ENCODE results near the gene SLCO2A1.

The SLCO2A1 gene

GRCh38 chr3:134018406-134018805 lies 11.3 kb downstream of the SLCO2A1 start:
- peaks cover 3% of the 10 kb centered on the region for H3K27me3 ChIP-seq (ENCODE audit: insufficient read depth, low read length)
- H3K4me1 ChIP-seq (ENCODE audit: insufficient read depth, low read length): no peaks in the 10 kb centered on the region

GRCh38 chr3:134017490-134017889 lies 12.2 kb downstream of the SLCO2A1 start:
- Histone ChIP-seq H3K4me1 (ENCODE audit: insufficient read depth, low read length) (no peaks in the 10 kb centered on the region), H2AFZ (ENCODE audit: low read depth, low read length) (no peak overlapping the region), H3K36me3 (ENCODE audit: insufficient read depth, low read length) (no peaks in the 10 kb centered on the region), H3K27me3 (ENCODE audit: insufficient read depth, low read length) (peaks cover 3% of the 10 kb centered on the region), H3K4me3 (ENCODE audit: low read length) (no peak overlapping the region), H3K9me3 (ENCODE audit: low read length) (no peaks in the 10 kb centered on the region)

More at GRCh38 chr3:134018406-134018805, 11.3 kb downstream of the SLCO2A1 start:
- H3K36me3 ChIP-seq (ENCODE audit: insufficient read depth, low read length): no peaks in the 10 kb centered on the region
- no peak overlapping the region for H2AFZ ChIP-seq (ENCODE audit: low read depth, low read length)
- no peaks in the 10 kb centered on the region for H3K9me3 ChIP-seq (ENCODE audit: low read length)
- no peak overlapping the region for H3K4me3 ChIP-seq (ENCODE audit: low read length)

GRCh38 chr3:134014270-134014669 lies 15.5 kb downstream of the SLCO2A1 start:
- H3K4me1 ChIP-seq (ENCODE audit: insufficient read depth, low read length): no peaks in the 10 kb centered on the region
- H3K36me3 ChIP-seq (ENCODE audit: insufficient read depth, low read length): no peaks in the 10 kb centered on the region
- no peak overlapping the region for H2AFZ ChIP-seq (ENCODE audit: low read depth, low read length)
- no peaks in the 10 kb centered on the region for H3K27me3 ChIP-seq (ENCODE audit: insufficient read depth, low read length)
- no peaks in the 10 kb centered on the region for H3K9me3 ChIP-seq (ENCODE audit: low read length)
- no peak overlapping the region for H3K4me3 ChIP-seq (ENCODE audit: low read length)

GRCh38 chr3:134013280-134013679 lies 16.4 kb downstream of the SLCO2A1 start:
- Histone ChIP-seq H3K27me3 (ENCODE audit: insufficient read depth, low read length) (no peaks in the 10 kb centered on the region), H2AFZ (ENCODE audit: low read depth, low read length) (no peak overlapping the region), H3K9me3 (ENCODE audit: low read length) (no peaks in the 10 kb centered on the region), H3K36me3 (ENCODE audit: insufficient read depth, low read length) (no peaks in the 10 kb centered on the region), H3K4me3 (ENCODE audit: low read length) (no peak overlapping the region), H3K4me1 (ENCODE audit: insufficient read depth, low read length) (no peaks in the 10 kb centered on the region)

GRCh38 chr3:134009345-134010000 lies 20.3 kb downstream of the SLCO2A1 start:
- no peak overlapping the region for H3K4me3 ChIP-seq (ENCODE audit: low read length)
- no peaks in the 10 kb centered on the region for H3K36me3 ChIP-seq (ENCODE audit: insufficient read depth, low read length)
- no peaks in the 10 kb centered on the region for H3K9me3 ChIP-seq (ENCODE audit: low read length)
- H3K4me1 ChIP-seq (ENCODE audit: insufficient read depth, low read length): no peaks in the 10 kb centered on the region
- H3K27me3 ChIP-seq (ENCODE audit: insufficient read depth, low read length): no peaks in the 10 kb centered on the region
- H2AFZ ChIP-seq (ENCODE audit: low read depth, low read length): no peak overlapping the region

GRCh38 chr3:134008630-134009156 lies 21.0 kb downstream of the SLCO2A1 start:
- no peaks in the 10 kb centered on the region for H3K36me3 ChIP-seq (ENCODE audit: insufficient read depth, low read length)
- no peak overlapping the region for H3K4me3 ChIP-seq (ENCODE audit: low read length)
- no peaks in the 10 kb centered on the region for H3K9me3 ChIP-seq (ENCODE audit: low read length)
- no peaks in the 10 kb centered on the region for H3K4me1 ChIP-seq (ENCODE audit: insufficient read depth, low read length)
- H3K27me3 ChIP-seq (ENCODE audit: insufficient read depth, low read length): no peaks in the 10 kb centered on the region
- no peak overlapping the region for H2AFZ ChIP-seq (ENCODE audit: low read depth, low read length)

GRCh38 chr3:134007819-134008218 lies 21.9 kb downstream of the SLCO2A1 start:
- no peaks in the 10 kb centered on the region for H3K27me3 ChIP-seq (ENCODE audit: insufficient read depth, low read length)
- no peaks in the 10 kb centered on the region for H3K9me3 ChIP-seq (ENCODE audit: low read length)
- H3K4me3 ChIP-seq (ENCODE audit: low read length): no peak overlapping the region

GRCh38 chr3:134004841-134005240 lies 24.9 kb downstream of the SLCO2A1 start:
- Histone ChIP-seq H3K4me1 (ENCODE audit: insufficient read depth, low read length) (no peaks in the 10 kb centered on the region), H3K36me3 (ENCODE audit: insufficient read depth, low read length) (no peaks in the 10 kb centered on the region), H3K9me3 (ENCODE audit: low read length) (no peaks in the 10 kb centered on the region), H2AFZ (ENCODE audit: low read depth, low read length) (no peak overlapping the region), H3K27me3 (ENCODE audit: insufficient read depth, low read length) (no peaks in the 10 kb centered on the region), H3K4me3 (ENCODE audit: low read length) (no peak overlapping the region)

More at GRCh38 chr3:134007819-134008218, 21.9 kb downstream of the SLCO2A1 start:
- H3K36me3 ChIP-seq (ENCODE audit: insufficient read depth, low read length): no peaks in the 10 kb centered on the region
- H2AFZ ChIP-seq (ENCODE audit: low read depth, low read length): no peak overlapping the region
- no peaks in the 10 kb centered on the region for H3K4me1 ChIP-seq (ENCODE audit: insufficient read depth, low read length)

GRCh38 chr3:134003066-134003465 lies 26.7 kb downstream of the SLCO2A1 start:
- no peaks in the 10 kb centered on the region for H3K4me1 ChIP-seq (ENCODE audit: insufficient read depth, low read length)
- H3K27me3 ChIP-seq (ENCODE audit: insufficient read depth, low read length): no peaks in the 10 kb centered on the region
- no peak overlapping the region for H3K4me3 ChIP-seq (ENCODE audit: low read length)
- no peak overlapping the region for H2AFZ ChIP-seq (ENCODE audit: low read depth, low read length)
- H3K36me3 ChIP-seq (ENCODE audit: insufficient read depth, low read length): no peaks in the 10 kb centered on the region
- H3K9me3 ChIP-seq (ENCODE audit: low read length): no peaks in the 10 kb centered on the region

GRCh38 chr3:134002306-134002705 lies 27.4 kb downstream of the SLCO2A1 start:
- Histone ChIP-seq H3K9me3 (ENCODE audit: low read length) (no peaks in the 10 kb centered on the region), H3K27me3 (ENCODE audit: insufficient read depth, low read length) (peaks cover 7% of the 10 kb centered on the region), H3K4me1 (ENCODE audit: insufficient read depth, low read length) (no peaks in the 10 kb centered on the region), H2AFZ (ENCODE audit: low read depth, low read length) (no peak overlapping the region), H3K36me3 (ENCODE audit: insufficient read depth, low read length) (no peaks in the 10 kb centered on the region), H3K4me3 (ENCODE audit: low read length) (no peak overlapping the region)

GRCh38 chr3:134001251-134001650 lies 28.5 kb downstream of the SLCO2A1 start:
- Histone ChIP-seq H3K4me3 (ENCODE audit: low read length) (no peak overlapping the region), H3K9me3 (ENCODE audit: low read length) (no peaks in the 10 kb centered on the region)

GRCh38 chr3:133999891-134000685 lies 29.6 kb downstream of the SLCO2A1 start:
- H3K27me3 ChIP-seq (ENCODE audit: insufficient read depth, low read length): peaks cover 19% of the 10 kb centered on the region
- no peak overlapping the region for H2AFZ ChIP-seq (ENCODE audit: low read depth, low read length)

More at GRCh38 chr3:134001251-134001650, 28.5 kb downstream of the SLCO2A1 start:
- no peaks in the 10 kb centered on the region for H3K4me1 ChIP-seq (ENCODE audit: insufficient read depth, low read length)
- H3K36me3 ChIP-seq (ENCODE audit: insufficient read depth, low read length): no peaks in the 10 kb centered on the region
- peaks cover 17% of the 10 kb centered on the region for H3K27me3 ChIP-seq (ENCODE audit: insufficient read depth, low read length)
- no peak overlapping the region for H2AFZ ChIP-seq (ENCODE audit: low read depth, low read length)

GRCh38 chr3:133998691-133999241 lies 31.0 kb downstream of the SLCO2A1 start:
- Histone ChIP-seq H3K4me3 (ENCODE audit: low read length) (no peak overlapping the region), H3K4me1 (ENCODE audit: insufficient read depth, low read length) (no peaks in the 10 kb centered on the region), H3K27me3 (ENCODE audit: insufficient read depth, low read length) (peaks cover 19% of the 10 kb centered on the region), H3K36me3 (ENCODE audit: insufficient read depth, low read length) (no peaks in the 10 kb centered on the region), H3K9me3 (ENCODE audit: low read length) (no peaks in the 10 kb centered on the region), H2AFZ (ENCODE audit: low read depth, low read length) (no peak overlapping the region)

More at GRCh38 chr3:133999891-134000685, 29.6 kb downstream of the SLCO2A1 start:
- Histone ChIP-seq H3K4me1 (ENCODE audit: insufficient read depth, low read length) (no peaks in the 10 kb centered on the region), H3K36me3 (ENCODE audit: insufficient read depth, low read length) (no peaks in the 10 kb centered on the region), H3K9me3 (ENCODE audit: low read length) (no peaks in the 10 kb centered on the region), H3K4me3 (ENCODE audit: low read length) (no peak overlapping the region)
